ENCODE measurements around the gene ZCCHC7.

The ZCCHC7 gene

DNA sequence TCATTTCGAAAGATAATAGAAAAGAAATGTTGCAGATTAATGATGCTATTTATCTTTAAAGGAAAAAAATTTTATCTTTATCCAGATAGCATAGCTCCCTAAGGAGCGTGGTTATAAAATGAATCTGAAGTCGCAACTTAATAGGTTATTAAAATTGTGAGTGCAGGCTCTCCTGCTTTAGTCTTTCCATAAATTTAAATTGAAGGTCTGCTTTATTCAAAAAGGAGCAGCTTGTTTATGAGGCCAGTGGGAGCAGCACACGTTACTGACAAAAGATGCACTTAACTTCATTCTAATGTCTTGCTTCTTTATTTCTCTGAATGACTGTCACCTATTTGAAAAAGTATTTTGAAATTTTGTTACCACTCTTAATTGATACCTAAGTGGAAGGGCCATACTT, 95.0 kb downstream of the ZCCHC7 start:
- DNase-seq (ENCODE audit: extremely low read depth, low read depth): no peak
- TF ChIP-seq, protein P1, sequence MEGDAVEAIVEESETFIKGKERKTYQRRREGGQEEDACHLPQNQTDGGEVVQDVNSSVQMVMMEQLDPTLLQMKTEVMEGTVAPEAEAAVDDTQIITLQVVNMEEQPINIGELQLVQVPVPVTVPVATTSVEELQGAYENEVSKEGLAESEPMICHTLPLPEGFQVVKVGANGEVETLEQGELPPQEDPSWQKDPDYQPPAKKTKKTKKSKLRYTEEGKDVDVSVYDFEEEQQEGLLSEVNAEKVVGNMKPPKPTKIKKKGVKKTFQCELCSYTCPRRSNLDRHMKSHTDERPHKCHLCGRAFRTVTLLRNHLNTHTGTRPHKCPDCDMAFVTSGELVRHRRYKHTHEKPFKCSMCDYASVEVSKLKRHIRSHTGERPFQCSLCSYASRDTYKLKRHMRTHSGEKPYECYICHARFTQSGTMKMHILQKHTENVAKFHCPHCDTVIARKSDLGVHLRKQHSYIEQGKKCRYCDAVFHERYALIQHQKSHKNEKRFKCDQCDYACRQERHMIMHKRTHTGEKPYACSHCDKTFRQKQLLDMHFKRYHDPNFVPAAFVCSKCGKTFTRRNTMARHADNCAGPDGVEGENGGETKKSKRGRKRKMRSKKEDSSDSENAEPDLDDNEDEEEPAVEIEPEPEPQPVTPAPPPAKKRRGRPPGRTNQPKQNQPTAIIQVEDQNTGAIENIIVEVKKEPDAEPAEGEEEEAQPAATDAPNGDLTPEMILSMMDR (IDR thresholded peaks at IDR 0.05; ENCODE audit: low read depth, low read length): no peak

DNA sequence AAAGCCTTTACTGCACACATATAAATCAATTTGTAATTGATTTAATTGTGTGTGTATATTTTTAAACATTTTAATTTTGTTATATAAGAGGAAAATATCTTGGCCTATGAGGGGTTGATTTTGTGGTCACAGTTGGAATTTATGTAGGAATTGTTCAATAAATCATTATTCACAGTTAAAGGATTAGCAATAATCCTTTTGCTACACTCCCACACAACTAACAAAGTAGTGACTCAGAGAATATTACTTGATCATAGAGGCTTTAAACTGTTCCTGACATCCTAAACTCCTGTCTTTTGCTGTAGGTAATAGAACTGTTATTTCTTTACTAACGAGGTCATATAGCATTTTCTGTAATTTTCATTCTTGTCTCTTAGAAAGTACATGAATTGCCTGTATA, 95.5 kb downstream of the ZCCHC7 start:
- TF ChIP-seq, protein P1 (IDR thresholded peaks at IDR 0.05; ENCODE audit: low read depth, low read length): no peak
- no peak for DNase-seq (ENCODE audit: extremely low read depth, low read depth)

DNA sequence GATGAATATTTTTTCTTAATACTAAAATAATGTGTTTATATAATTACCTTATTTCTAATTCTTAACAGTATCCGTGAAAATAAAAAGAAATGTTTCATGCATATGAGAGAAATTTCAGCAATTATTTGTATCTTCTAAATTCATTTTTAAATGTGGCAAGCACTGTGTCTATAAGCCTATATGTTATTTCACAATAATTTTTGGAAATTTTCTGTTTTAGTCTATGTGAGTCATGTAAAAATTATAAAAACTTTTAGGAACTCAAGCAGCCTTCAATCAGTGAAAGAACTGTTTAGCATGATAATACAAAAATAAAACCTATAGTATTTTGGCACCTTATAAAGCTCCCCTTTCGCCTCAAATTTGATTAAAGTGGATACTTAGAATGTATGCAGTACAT, 96.8 kb downstream of the ZCCHC7 start:
- TF ChIP-seq, protein P1 (IDR thresholded peaks at IDR 0.05; ENCODE audit: low read depth, low read length): no peak
- DNase-seq (ENCODE audit: extremely low read depth, low read depth): no peak

DNA sequence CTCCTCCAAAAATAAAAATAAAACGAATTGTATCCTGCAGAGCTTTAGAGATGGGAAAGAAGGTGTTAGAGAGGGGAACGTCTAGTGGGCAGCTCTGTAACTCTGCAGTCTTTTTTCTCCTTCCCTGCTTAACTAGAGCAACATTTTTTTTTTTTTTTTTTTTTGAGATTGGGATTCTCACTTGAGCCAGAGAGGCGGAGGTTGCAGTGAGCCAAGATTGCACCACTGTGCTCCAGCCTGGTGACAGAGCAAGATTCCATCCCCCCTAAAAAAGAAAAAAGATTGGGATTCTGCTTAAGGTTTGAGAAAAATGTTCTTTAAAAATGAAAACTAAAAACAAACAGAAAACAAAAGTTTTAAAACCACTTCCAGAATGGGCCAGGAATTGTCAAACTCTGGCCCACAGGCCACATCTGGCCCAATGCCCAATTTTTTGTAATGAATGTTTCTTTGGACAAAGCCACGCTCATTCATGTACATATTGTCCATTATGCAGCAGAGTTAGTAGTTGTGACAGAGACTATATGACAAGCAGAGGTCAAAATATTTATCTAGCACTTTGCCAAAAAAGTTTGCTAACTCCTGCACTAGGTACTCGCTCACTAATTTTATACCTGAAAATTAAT, 98.5 kb downstream of the ZCCHC7 start:
- TF ChIP-seq, protein P1 (IDR thresholded peaks at IDR 0.05; ENCODE audit: low read depth, low read length): no peak
- no peak for DNase-seq (ENCODE audit: extremely low read depth, low read depth)

DNA sequence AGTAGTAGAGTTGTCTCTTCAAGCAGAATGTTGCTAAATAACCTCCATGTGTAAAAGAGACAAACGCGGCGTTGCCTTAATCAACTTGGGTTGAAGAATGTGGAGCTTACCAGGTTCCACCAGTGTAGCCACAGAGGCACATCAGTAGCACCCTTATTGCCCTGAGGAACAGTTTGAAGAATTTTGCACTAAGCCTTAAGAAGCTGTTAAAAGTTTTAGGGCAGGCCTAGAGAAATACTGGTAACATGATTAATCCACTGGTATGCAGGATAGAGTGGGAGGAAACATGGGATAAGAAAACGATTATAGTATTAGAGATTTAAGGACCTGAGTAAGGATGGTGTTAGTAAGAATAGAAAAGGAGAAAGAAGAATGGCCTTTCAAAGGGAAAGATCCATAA, 100.6 kb downstream of the ZCCHC7 start:
- no peak for DNase-seq (ENCODE audit: extremely low read depth, low read depth)
- TF ChIP-seq, protein P1 (IDR thresholded peaks at IDR 0.05; ENCODE audit: low read depth, low read length): no peak

DNA sequence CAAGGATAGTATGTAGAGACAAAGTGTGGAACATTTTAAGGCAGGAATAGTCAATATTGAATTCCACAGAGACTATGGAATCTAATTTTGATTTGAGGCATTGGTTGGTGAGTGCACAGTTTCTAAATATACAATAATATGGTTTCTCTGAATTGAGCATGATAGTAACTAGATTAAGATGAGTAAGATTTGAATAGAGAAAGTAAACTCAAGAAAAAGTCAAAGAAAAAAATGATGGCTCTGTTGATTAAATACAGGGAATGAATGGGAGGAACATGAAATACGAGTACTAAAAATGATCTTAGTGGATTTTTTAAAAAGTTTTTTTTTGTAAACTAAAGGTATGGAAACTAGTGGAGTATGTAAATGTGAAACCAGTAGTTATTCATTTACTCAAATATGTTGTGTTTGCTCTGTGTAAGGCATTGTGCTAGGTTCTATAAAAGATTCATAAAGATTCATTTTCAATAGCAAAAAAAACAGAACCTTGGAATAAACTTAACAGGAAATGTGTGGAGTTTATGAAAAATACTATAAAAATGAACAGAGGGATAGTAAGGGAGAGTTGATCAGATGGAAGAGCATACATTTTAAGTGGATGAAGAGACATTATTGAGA, 101.2 kb downstream of the ZCCHC7 start:
- TF ChIP-seq, protein P1 (IDR thresholded peaks at IDR 0.05; ENCODE audit: low read depth, low read length): no peak
- DNase-seq (ENCODE audit: extremely low read depth, low read depth): no peak

DNA sequence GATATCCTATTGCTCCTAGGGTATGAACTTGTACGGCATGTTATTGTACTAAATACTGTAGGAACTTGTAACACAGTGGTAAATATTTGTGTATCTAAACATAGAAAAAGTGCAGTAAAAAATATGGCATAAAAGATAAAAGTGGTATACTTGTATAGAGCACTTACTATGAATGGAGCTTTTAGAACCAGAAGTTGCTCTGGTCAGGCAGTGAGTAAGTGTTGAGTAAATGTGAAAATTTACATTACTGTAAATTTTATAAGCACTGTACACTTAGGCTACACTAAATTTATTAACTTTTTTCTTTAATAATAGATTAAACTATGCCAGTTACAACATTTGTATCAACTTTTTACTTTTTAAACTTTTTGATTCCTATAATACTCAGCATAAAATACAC, 109.1 kb downstream of the ZCCHC7 start:
- TF ChIP-seq, protein P1 (IDR thresholded peaks at IDR 0.05; ENCODE audit: low read depth, low read length): no peak
- no peak for DNase-seq (ENCODE audit: extremely low read depth, low read depth)
